Measurements from ENCODE around the gene ANK2. TPM values are rescaled to one million over a fixed set of nuclear protein-coding genes. Genes with fewer than 3 reads are reported as not detected.

Gene ANK2
- total RNA-seq = 10 to 100 TPM; 13.7 to 47.4 (median 30.5) TPM

- Histone ChIP-seq H3K4me3 (no peak within 1 kb of the TSS), H3K27ac (no peak within 1 kb of the TSS)
- no peak for DNase-seq
These were observed at the start of gene ANK2 for GRCh38 chr4:113049421-113050370. Gene ANK2, plus strand, starts transcription at chr4:113049653. Its CDS starts 76 bp downstream, at chr4:113049729.

GRCh38 chr4:113003841-113004240 lies 45.6 kb upstream of the ANK2 start:
- DNase-seq = no peak
- H3K4me3 ChIP-seq = no peak overlapping the region
- no peaks in the 10 kb centered on the region for H3K27me3 ChIP-seq
- no peaks in the 10 kb centered on the region for H3K9me3 ChIP-seq
- in situ Hi-C loops (cut with MboI; ENCODE audit: low pct_ligation_motif_present in 1 of 4, low pct_unique_long_range_greater_than_20kb in 1 of 4, low sequenced_read_pairs in 3 of 4) (no loop called here), intact Hi-C loops (cut with DNase I; ENCODE audit: low total_unique reads) (no loop called here)
- WGBS, 2 donors (ENCODE audit: low coverage in 1 of 2) = 61 to 72% methylated on average over 2 of the region's 2 CpGs
- no peak overlapping the region for H3K27ac ChIP-seq
- H3K36me3 ChIP-seq = no peaks in the 10 kb centered on the region
- TF ChIP-seq POLR2AphosphoS5 (IDR thresholded peaks at IDR 0.05) (no peak), POLR2A (IDR thresholded peaks at IDR 0.05) (no peak), EP300 (IDR thresholded peaks at IDR 0.05; ENCODE audit: low read depth) (no peak)
- TF ChIP-seq, protein P1, sequence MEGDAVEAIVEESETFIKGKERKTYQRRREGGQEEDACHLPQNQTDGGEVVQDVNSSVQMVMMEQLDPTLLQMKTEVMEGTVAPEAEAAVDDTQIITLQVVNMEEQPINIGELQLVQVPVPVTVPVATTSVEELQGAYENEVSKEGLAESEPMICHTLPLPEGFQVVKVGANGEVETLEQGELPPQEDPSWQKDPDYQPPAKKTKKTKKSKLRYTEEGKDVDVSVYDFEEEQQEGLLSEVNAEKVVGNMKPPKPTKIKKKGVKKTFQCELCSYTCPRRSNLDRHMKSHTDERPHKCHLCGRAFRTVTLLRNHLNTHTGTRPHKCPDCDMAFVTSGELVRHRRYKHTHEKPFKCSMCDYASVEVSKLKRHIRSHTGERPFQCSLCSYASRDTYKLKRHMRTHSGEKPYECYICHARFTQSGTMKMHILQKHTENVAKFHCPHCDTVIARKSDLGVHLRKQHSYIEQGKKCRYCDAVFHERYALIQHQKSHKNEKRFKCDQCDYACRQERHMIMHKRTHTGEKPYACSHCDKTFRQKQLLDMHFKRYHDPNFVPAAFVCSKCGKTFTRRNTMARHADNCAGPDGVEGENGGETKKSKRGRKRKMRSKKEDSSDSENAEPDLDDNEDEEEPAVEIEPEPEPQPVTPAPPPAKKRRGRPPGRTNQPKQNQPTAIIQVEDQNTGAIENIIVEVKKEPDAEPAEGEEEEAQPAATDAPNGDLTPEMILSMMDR (IDR thresholded peaks at IDR 0.05) = no peak
- no peaks in the 10 kb centered on the region for H3K4me1 ChIP-seq

More at GRCh38 chr4:113049421-113050370, at the start of gene ANK2:
- Histone ChIP-seq H3K36me3 (no peaks in the 10 kb centered on the region), H3K4me1 (no peaks in the 10 kb centered on the region), H3K27me3 (no peaks in the 10 kb centered on the region), H3K9me3 (no peaks in the 10 kb centered on the region)
- in situ Hi-C loops (cut with MboI; ENCODE audit: low pct_ligation_motif_present in 1 of 4, low pct_unique_long_range_greater_than_20kb in 1 of 4, low sequenced_read_pairs in 3 of 4) (no loop called here), intact Hi-C loops (cut with DNase I; ENCODE audit: low total_unique reads) (no loop called here)
- 7 to 23% methylated on average over 12 to 20 of the region's 20 CpGs for WGBS, 2 donors (ENCODE audit: low coverage in 1 of 2)
- TF ChIP-seq EP300 (IDR thresholded peaks at IDR 0.05; ENCODE audit: low read depth) (no peak), POLR2AphosphoS5 (IDR thresholded peaks at IDR 0.05) (no peak), POLR2A (IDR thresholded peaks at IDR 0.05) (no peak)
- TF ChIP-seq, protein P1 (IDR thresholded peaks at IDR 0.05) = no peak

DNA sequence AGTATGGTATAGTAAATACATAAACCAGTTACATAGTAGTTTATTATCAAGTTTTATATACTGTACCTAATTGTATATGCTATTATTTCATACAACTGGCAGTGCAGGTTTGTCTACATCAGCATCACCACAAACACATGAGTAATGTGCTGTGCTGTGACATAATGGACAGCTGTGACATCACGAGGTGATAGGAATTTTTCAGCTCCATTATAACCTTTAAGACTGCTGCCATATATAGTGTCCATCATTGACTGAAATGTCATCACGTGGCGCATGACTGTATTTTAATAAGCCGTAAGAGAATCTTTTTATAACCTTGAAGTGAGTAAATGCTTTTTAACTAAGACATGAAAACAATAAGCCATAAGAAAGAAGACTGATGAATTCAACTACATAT lies 44.8 kb upstream of the ANK2 start:
- 76 to 81% methylated on average over 4 of the region's 4 CpGs for WGBS, 2 donors (ENCODE audit: low coverage in 1 of 2)
- H3K27me3 ChIP-seq = no peaks in the 10 kb centered on the region
- DNase-seq = no peak
- intact Hi-C loops (cut with DNase I; ENCODE audit: low total_unique reads) = no loop called here
- no peaks in the 10 kb centered on the region for H3K9me3 ChIP-seq
- H3K4me3 ChIP-seq = no peak overlapping the region
- no peak for TF ChIP-seq POLR2AphosphoS5 (IDR thresholded peaks at IDR 0.05)
- no peak for TF ChIP-seq EP300 (IDR thresholded peaks at IDR 0.05; ENCODE audit: low read depth)
- TF ChIP-seq, protein P1 (IDR thresholded peaks at IDR 0.05) = no peak
- TF ChIP-seq POLR2A (IDR thresholded peaks at IDR 0.05) = no peak
- no peak overlapping the region for H3K27ac ChIP-seq
- no peaks in the 10 kb centered on the region for H3K36me3 ChIP-seq
- no peaks in the 10 kb centered on the region for H3K4me1 ChIP-seq
- in situ Hi-C loops (cut with MboI; ENCODE audit: low pct_ligation_motif_present in 1 of 4, low pct_unique_long_range_greater_than_20kb in 1 of 4, low sequenced_read_pairs in 3 of 4) = no loop called here

DNA sequence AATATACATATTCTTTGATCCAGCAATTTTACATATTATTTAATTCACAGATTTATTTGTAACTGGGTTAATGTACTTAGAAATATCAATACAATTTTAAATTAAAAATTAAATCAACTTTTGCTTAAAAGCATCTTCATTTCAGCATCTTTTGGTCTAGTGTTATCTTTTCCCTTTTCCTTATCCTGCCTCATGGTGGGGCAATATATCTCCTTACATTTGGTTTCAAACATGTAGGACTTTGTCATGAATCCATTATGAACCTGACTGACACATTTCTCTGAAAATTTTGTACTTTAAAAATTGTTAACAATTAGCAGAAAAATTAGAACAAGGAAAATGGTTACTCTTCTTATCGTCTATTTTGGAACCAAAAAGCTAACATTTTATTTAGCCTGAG lies 42.8 kb upstream of the ANK2 start:
- no peak overlapping the region for H3K4me3 ChIP-seq
- no peaks in the 10 kb centered on the region for H3K36me3 ChIP-seq
- TF ChIP-seq EP300 (IDR thresholded peaks at IDR 0.05; ENCODE audit: low read depth) (no peak), POLR2AphosphoS5 (IDR thresholded peaks at IDR 0.05) (no peak), POLR2A (IDR thresholded peaks at IDR 0.05) (no peak)
- TF ChIP-seq, protein P1 (IDR thresholded peaks at IDR 0.05) = no peak
- H3K4me1 ChIP-seq = no peaks in the 10 kb centered on the region
- H3K27ac ChIP-seq = no peak overlapping the region
- no peaks in the 10 kb centered on the region for H3K27me3 ChIP-seq
- intact Hi-C loops (cut with DNase I; ENCODE audit: low total_unique reads) = no loop called here
- no peak for DNase-seq
- H3K9me3 ChIP-seq = no peaks in the 10 kb centered on the region
- WGBS, 2 donors (ENCODE audit: low coverage in 1 of 2) = 58 to 81% methylated on average over 1 of the region's 1 CpG
- in situ Hi-C loops (cut with MboI; ENCODE audit: low pct_ligation_motif_present in 1 of 4, low pct_unique_long_range_greater_than_20kb in 1 of 4, low sequenced_read_pairs in 3 of 4) = no loop called here
